Cardiac muscle cell (in vitro differentiated cells and primary cell): Measurements from ENCODE around the gene NOXO1. TPM values are rescaled to one million over a fixed set of nuclear protein-coding genes. Genes with fewer than 3 reads are reported as not detected.

Experiments used
- DNase-seq, 2 donors: peaks; one replicate each; pipeline versions ENCODE4 v3.0.0 to v3.0.0-alpha.2; 2010 to 2017; ENCODE audit warnings: low read depth in 1 of 2, low spot score in 1 of 2
- H3K27ac ChIP-seq: fragments of 200-600 bp; sonication (generic); 2 replicates; pipeline ENCODE4 v1.5.1; 2016
- H3K27me3 ChIP-seq: fragments of 200-600 bp; sonication (generic); 2 replicates; pipeline ENCODE4 v1.6.0; 2016; ENCODE audit warnings: control low read depth
- H3K36me3 ChIP-seq: fragments of 200-600 bp; sonication (generic); 2 replicates; pipeline ENCODE4 v1.5.1; 2016; ENCODE audit warnings: control low read depth
- H3K4me1 ChIP-seq: fragments of 200-600 bp; sonication (generic); 2 replicates; pipeline ENCODE4 v1.8.1; 2017; ENCODE audit warnings: low read depth, mild to moderate bottlenecking, mixed run types
- H3K4me3 ChIP-seq: fragments of 200-600 bp; sonication (generic); 2 replicates; pipeline ENCODE4 v1.5.1; 2016; ENCODE audit warnings: mild to moderate bottlenecking
- H3K9me3 ChIP-seq: fragments of 200-600 bp; sonication (generic); 2 replicates; pipeline ENCODE4 v1.5.1; 2017; ENCODE audit warnings: low read depth, mild to moderate bottlenecking, control low read depth
- CTCF ChIP-seq: IDR thresholded peaks from 2 replicates; pipeline ENCODE4 v1.5.1; 2012; ENCODE audit warnings: low read depth, mild to moderate bottlenecking, low read length
- polyA plus RNA-seq: library from polyadenylated mRNA; unstranded; fragments of >200 nt; fragmentation: Nextera tagmentation; extraction: Ambion mirVana; gene quantifications from 2 replicates; pipeline ENCODE4 v1.2.1, GENCODE V29; 2016
- total RNA-seq: library from RNA; depleted of rRNA; stranded (reverse); fragments of >200 nt; gene quantifications from 2 replicates; pipeline ENCODE4 v1.2.3, GENCODE V29; 2016

NOXO1 gene
- total and polyA plus RNA-seq, 2 experiments from 2014 or later: 1.2 to 1.3 TPM

- peak overlapping the region; percentile 85 for H3K27ac ChIP-seq
- DNase-seq: peak in 1 of 2 donors; percentile 58
- no peak for TF ChIP-seq CTCF
- H3K27me3 ChIP-seq: no peaks in the 10 kb centered on the region
- H3K9me3 ChIP-seq: no peaks in the 10 kb centered on the region
- H3K4me1 ChIP-seq: peaks cover 23% of the 10 kb centered on the region
- no peaks in the 10 kb centered on the region for H3K36me3 ChIP-seq
- peak overlapping the region; percentile 92 for H3K4me3 ChIP-seq
These were observed 27.4 kb upstream of the NOXO1 start for GRCh38 chr16:2008631-2009163.

GRCh38 chr16:2008009-2008526 is 26.8 kb upstream of the NOXO1 start:
- TF ChIP-seq CTCF: no peak
- no peak overlapping the region for H3K27ac ChIP-seq
- no peaks in the 10 kb centered on the region for H3K9me3 ChIP-seq
- H3K4me3 ChIP-seq: peak overlapping the region; percentile 92
- peak in 1 of 2 donors; percentile 72 for DNase-seq
- peaks cover 23% of the 10 kb centered on the region for H3K4me1 ChIP-seq
- H3K27me3 ChIP-seq: no peaks in the 10 kb centered on the region
- H3K36me3 ChIP-seq: peaks cover 3% of the 10 kb centered on the region

- H3K4me1 ChIP-seq: peaks cover 23% of the 10 kb centered on the region
- no peak overlapping the region for H3K4me3 ChIP-seq
- no peaks in the 10 kb centered on the region for H3K27me3 ChIP-seq
- peaks cover 3% of the 10 kb centered on the region for H3K36me3 ChIP-seq
- H3K9me3 ChIP-seq: no peaks in the 10 kb centered on the region
- DNase-seq: no peak
- H3K27ac ChIP-seq: no peak overlapping the region
- no peak for TF ChIP-seq CTCF
These were observed 26.0 kb upstream of the NOXO1 start for GRCh38 chr16:2007081-2007836.

- Histone ChIP-seq H3K9me3 (no peaks in the 10 kb centered on the region), H3K27ac (no peak overlapping the region), H3K27me3 (no peaks in the 10 kb centered on the region), H3K4me1 (peaks cover 23% of the 10 kb centered on the region), H3K36me3 (peaks cover 12% of the 10 kb centered on the region), H3K4me3 (no peak overlapping the region)
- no peak for TF ChIP-seq CTCF
- no peak for DNase-seq
These were observed 25.0 kb upstream of the NOXO1 start for GRCh38 chr16:2006317-2006716.

- DNase-seq: no peak
- no peak overlapping the region for H3K4me3 ChIP-seq
- H3K27ac ChIP-seq: no peak overlapping the region
- H3K27me3 ChIP-seq: no peaks in the 10 kb centered on the region
- TF ChIP-seq CTCF: no peak
- H3K4me1 ChIP-seq: peaks cover 23% of the 10 kb centered on the region
- H3K36me3 ChIP-seq: peaks cover 19% of the 10 kb centered on the region
- no peaks in the 10 kb centered on the region for H3K9me3 ChIP-seq
These were observed 24.4 kb upstream of the NOXO1 start for GRCh38 chr16:2005646-2006045.
